UCSD-AML1 (cell line): ENCODE results near the gene SLC25A28.

Source experiments
- DNase-seq: peaks from one replicate; lab custom pipeline; 2025; ENCODE audit not compliant: unreplicated experiment; lab: John Stamatoyannopoulos, UW

The SLC25A28 gene

GRCh38 chr10:99619851-99620710 is at the start of gene SLC25A28:
SLC25A28 (minus strand) TSS chr10:99620439; CDS start chr10:99620335, 104 bp downstream.
- peak; percentile 99 for DNase-seq

GRCh38 chr10:99667108-99667751 is 47.0 kb upstream of the SLC25A28 start:
- no peak for DNase-seq

- DNase-seq, result no peak
Observed at GRCh38 chr10:99665304-99665703, 45.1 kb upstream of the SLC25A28 start.

- DNase-seq, result no peak
Observed at GRCh38 chr10:99661377-99661763, 41.1 kb upstream of the SLC25A28 start.

GRCh38 chr10:99660662-99661376 is 40.6 kb upstream of the SLC25A28 start:
- DNase-seq, result no peak

- no peak for DNase-seq
Observed at GRCh38 chr10:99659868-99660366, 39.7 kb upstream of the SLC25A28 start.

GRCh38 chr10:99659031-99659867 is 39.0 kb upstream of the SLC25A28 start, which contains the start of gene ENTPD7:
ENTPD7 (plus strand) TSS chr10:99659509; CDS start chr10:99659957, 448 bp downstream.
- peak; percentile 92 for DNase-seq

- no peak for DNase-seq
Observed at GRCh38 chr10:99658622-99659030, 38.4 kb upstream of the SLC25A28 start.

GRCh38 chr10:99656199-99657064 is 36.2 kb upstream of the SLC25A28 start:
- no peak for DNase-seq

GRCh38 chr10:99654390-99655175 is 34.3 kb upstream of the SLC25A28 start:
- DNase-seq, result no peak

- DNase-seq, result no peak
Observed at GRCh38 chr10:99652800-99653390, 32.7 kb upstream of the SLC25A28 start.

GRCh38 chr10:99648717-99649116 is 28.5 kb upstream of the SLC25A28 start:
- no peak for DNase-seq

- DNase-seq, result no peak
Observed at GRCh38 chr10:99647601-99648151, 27.4 kb upstream of the SLC25A28 start.

GRCh38 chr10:99633832-99634231 is 13.6 kb upstream of the SLC25A28 start:
- no peak for DNase-seq

GRCh38 chr10:99631496-99631895 is 11.3 kb upstream of the SLC25A28 start:
- DNase-seq, result no peak

GRCh38 chr10:99630991-99631390 is 10.8 kb upstream of the SLC25A28 start:
- DNase-seq, result no peak

GRCh38 chr10:99630433-99630832 is 10.2 kb upstream of the SLC25A28 start:
- DNase-seq, result no peak

GRCh38 chr10:99629625-99629978 is 9.4 kb upstream of the SLC25A28 start:
- DNase-seq, result no peak
